Colon (tissue), 2 donors: ENCODE measurements around the gene GNB1L.

Experiments used
- FAIRE-seq: peaks from 2 replicates; lab custom pipeline; 2012; peaks lifted over from hg19 to GRCh38; lab: Jason Lieb, UNC
- donor health status: control.
- donor health status: control.

Gene GNB1L

DNA sequence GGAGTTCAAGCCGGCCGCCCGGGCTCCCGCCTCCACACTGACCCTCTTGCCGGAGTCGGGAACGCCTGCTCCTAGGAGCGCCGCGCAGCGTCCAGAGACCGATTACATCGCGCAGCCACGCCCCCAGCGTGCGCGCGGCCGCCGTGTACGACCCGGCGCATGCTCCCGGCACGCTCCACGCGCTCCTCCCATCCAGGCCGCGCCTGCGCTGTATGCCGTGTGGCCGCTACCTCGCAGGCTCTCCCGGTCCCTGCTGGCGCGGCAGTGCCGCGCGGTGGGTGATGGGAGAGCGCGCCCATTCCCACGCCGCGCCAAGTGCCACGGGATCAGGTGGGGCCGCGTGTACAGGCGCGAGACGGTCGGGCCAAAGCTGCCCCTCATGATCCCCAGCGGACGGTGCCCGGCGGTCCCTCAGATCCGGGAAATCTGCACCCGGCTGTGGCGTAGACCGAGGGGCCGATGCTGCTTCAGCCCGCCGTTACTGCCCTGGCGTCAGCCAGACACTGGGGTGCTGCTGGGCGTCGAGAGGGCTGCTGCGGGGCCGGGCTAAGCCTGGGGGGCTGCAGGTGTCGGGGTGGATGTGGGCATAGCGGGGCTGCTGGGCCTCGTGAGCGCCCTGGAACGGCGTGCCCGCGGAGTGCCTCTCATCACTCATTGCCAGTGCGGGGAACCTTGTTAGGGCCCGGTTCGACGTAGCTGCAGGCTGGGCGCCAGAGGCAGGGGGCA, at the start of gene GNB1L, which contains the start of gene RTL10:
Gene GNB1L (minus strand): TSS at position 97 of the 726 bp plus-strand sequence. CDS start 33,519 bp downstream, outside the sequence.
Gene RTL10 (minus strand): TSS at position 97 of the 726 bp plus-strand sequence. CDS start 2,613 bp downstream, outside the sequence.
- FAIRE-seq, result no peak

DNA sequence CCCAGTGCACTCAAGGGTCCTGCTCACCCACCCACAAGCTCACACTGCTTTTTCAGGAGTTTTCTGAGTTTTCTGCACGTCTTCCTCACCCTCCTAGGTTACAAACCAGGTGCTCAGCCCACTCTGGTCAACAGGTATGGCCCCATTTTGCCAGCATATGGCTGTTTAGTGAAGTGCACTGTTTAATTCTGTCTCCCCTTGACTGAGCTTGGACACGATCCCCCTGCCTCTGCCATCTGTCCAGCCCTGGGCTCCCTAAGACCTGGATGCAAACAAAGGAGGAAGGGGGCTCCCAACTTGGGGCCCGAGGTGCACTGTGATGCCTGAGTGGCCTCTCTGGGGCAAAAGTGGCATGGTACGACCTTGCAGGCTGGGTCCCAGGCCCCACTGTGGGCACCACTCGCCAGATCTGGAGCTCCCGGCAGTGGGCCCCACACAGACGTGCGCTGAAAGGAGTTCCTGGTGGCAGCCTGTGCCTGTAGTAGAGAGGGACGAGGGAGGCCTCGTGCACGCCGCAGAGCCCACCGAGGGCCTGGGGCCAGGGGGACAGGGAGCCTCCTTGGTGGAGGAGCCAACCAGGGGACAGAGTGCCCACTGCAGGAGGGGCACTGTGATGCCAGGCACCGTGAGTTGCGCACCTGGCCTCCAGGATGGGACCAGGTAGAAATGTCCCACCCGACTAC, 49.6 kb upstream of the GNB1L start:
- no peak for FAIRE-seq

DNA sequence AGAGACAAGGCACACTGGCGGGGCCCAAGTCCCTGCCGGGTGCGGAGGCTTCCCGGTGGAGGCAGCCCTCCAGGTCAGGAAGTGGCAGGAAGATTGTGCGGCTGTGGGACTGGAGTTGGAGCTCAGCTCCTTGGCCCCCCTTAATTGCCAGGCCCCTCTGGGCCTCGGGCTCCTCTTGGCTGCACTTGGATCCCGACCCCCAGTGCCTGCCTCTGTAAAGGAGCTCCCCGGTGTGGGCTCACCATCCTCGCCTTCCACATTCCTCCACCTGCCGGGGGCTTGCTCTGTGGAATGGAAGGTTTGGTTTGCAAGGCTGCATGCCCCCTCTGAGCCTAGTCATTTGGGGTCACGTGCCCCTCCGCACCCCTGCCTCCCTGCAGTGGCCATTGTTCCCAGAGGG, 48.8 kb upstream of the GNB1L start:
- FAIRE-seq, result no peak

DNA sequence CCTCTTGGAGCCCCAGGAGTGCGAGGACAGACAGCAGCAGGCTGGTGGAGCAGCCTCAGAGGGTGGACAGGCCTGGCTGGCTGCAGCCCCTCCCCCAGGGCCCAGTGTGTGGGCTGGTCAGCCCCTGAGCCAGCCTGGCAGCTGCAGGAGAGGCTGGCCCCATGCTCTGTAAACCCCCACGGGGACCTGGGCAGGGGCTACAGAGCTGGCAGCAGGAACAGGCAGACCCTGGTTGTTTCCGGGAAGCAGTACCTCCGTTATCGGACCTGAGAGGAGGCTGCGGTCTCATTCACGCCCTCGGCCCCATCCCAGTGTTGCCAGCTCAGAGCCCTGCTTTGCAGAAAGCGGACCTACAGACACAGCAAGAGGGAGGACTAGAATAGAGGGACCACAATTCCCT, 48.4 kb upstream of the GNB1L start:
- no peak for FAIRE-seq

GRCh38 chr22:19902245-19902715, 47.6 kb upstream of the GNB1L start:
- no peak for FAIRE-seq

- FAIRE-seq, result no peak
Observed at GRCh38 chr22:19901577-19902244, 47.0 kb upstream of the GNB1L start.

- no peak for FAIRE-seq
Observed at GRCh38 chr22:19900707-19901436, 46.2 kb upstream of the GNB1L start.

DNA sequence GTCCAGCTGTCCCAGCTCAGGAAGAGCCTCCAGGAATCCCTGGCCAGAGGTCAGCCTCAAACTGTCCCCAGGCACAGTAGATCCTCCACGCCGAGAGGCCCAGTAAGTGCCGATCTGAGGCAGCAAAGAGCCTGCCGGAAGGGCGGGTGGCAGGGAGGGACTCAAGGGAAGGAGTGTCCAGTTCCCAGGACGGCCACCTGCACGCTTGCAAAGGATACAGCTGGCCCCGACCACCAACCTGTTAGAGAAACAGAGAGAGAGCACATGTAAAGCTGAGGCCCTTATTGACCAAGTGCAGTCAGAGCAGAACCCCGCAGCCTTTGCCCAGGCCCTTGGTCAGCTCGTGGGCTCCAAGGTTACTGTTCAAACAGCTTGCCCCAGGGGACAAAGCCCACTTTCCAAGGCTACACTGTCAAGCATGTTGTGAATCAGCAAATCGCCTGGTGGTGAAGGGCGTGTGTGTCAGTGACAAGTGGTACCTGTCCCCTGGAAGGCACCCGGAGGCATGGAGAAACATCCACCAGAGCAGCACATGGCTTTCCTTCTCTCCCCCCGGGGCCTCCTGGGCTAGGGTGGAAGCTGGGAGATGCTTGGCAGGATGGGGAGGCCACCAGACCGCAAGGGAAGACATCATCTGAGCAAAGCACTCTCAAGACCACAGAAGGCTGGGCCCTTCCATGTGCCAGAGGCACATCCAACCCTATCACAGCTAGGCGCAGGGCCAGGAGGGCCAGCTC, 44.3 kb upstream of the GNB1L start:
- FAIRE-seq, result no peak

- no peak for FAIRE-seq
Observed at GRCh38 chr22:19898145-19898544, 43.5 kb upstream of the GNB1L start.

- FAIRE-seq, result no peak
Observed at GRCh38 chr22:19897726-19898125, 43.1 kb upstream of the GNB1L start.

GRCh38 chr22:19896665-19897355, 42.1 kb upstream of the GNB1L start:
- FAIRE-seq, result no peak

GRCh38 chr22:19895160-19895849, 40.6 kb upstream of the GNB1L start:
- FAIRE-seq, result no peak

- FAIRE-seq, result no peak
Observed at GRCh38 chr22:19893363-19893762, 38.7 kb upstream of the GNB1L start.

DNA sequence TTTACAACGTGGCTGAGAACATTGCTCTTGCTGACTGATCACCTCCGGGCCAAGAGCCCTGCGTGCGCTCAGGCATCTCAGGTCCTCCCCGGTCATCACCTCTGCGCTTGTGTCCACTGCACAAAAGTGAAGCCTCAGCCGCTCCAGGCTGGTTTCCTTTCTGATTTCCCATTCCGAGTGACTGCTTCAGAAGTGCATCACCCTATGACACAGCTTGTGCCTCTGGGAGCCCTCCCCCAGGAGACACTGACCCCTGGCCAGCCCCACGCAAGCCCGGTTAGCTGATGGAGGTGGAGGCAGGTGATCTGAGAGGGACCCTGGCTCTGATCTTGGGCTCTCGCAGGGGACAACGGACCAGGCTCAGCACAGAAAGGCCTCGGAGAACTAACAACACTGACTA, 38.3 kb upstream of the GNB1L start:
- FAIRE-seq, result no peak

DNA sequence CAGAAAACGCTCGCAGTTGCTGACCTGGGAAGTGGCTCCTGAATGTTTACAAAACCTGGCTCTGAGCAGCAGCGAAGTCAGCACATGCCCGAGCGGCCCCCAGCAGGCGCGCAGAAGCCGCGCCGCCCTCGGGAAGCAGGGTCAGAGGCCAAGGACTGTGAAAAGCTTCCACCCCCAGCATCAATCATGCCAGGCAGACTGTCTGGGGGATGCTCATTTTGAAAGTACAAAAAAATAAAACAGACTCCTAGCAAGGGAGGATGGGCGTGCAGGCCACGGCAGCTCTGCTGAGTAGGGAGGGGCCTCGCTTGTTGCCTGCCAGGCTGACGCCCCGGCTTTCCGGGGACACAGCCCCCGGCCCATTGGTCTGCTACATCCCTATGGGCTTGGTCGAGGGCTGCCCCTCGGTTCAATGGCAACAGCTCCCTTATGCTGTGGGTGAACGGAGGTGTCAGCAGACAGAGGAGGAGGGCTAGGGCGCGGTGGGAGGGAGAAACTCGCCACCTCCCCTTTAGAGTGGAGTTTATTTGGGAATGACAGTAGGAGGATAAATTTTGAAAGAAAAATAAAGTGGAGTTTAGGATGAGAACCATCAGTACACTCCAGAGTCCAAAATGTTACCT, 37.7 kb upstream of the GNB1L start:
- no peak for FAIRE-seq

GRCh38 chr22:19891317-19892256, 36.9 kb upstream of the GNB1L start:
- no peak for FAIRE-seq

DNA sequence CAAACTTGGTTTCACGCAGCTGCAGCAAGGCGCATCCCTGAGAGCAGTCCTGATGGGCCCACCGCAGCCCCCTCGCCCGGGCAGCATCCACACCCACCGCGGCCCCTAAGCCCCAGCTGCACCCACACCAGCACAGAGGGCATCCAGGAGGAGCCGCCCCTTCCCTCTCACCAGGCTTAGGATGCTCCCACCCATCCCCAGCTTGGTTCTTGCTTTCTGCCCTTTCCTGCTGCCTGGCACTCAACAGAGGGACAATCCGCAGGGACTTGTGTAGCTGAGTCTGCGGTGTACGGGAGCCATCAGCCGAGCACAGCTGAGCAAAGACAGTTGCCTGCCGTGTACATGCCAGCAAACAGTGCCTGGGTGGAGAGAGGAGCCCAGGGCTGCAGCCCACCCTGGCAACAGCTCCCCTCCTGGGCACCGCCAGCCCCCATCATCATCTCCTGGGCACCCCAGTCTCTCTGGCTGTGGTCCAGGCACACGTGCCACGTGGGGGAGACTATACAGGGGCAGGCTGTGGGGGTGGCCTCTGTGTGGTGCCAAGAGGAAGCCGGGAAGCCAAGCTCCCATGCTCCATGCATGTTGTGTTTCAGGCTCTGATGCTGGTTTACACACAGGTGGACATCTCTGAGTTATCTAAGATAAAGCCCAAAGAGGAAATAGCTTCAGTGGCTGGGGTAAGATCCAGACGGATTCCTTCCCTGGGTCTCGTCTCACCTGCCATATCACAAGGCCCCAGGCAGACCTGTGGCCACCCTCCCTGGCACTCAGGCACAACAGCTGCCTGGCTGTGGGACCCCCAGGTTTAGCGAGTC, 36.0 kb upstream of the GNB1L start:
- no peak for FAIRE-seq

- no peak for FAIRE-seq
Observed at GRCh38 chr22:19889951-19890350, 35.3 kb upstream of the GNB1L start.
